Fibroblast of lung (primary cell): ENCODE measurements around the gene USP19.

Experiments
- CTCF ChIP-seq, 2 donors: IDR thresholded peaks in 1 of 2; conservative IDR thresholded peaks in 1 of 2; 1 replicate in 1 of 2; 2 replicates in 1 of 2; pipeline ENCODE4 v1.5.1; 2011 to 2012; ENCODE audit warnings: low read length in 2 of 2, control low read depth in 1 of 2, inconsistent platforms in 1 of 2, low read depth in 1 of 2, mild to moderate bottlenecking in 1 of 2
- EZH2 ChIP-seq: IDR thresholded peaks from 2 replicates; pipeline ENCODE4 v1.5.1; 2012; ENCODE audit warnings: low read length, control low read depth, mild to moderate bottlenecking; ENCODE audit errors: missing control alignments

GRCh38 chr3:49153349-49153912 is 32.8 kb upstream of the USP19 start:
- no peak for TF ChIP-seq CTCF (conservative IDR thresholded peaks at IDR 0.05 in 1 of 2, IDR thresholded peaks at IDR 0.05 in 1 of 2; ENCODE audit: low read depth in 1 of 2, low read length in 2 of 2)
- no peak for TF ChIP-seq EZH2
